ENCODE measurements around the gene MMS19.
"Not testable (repeated sequence)": the region's sequence is repeated elsewhere in the genome, so short reads cannot be mapped to it uniquely, and the experiment has no call there.

MMS19 gene

DNA sequence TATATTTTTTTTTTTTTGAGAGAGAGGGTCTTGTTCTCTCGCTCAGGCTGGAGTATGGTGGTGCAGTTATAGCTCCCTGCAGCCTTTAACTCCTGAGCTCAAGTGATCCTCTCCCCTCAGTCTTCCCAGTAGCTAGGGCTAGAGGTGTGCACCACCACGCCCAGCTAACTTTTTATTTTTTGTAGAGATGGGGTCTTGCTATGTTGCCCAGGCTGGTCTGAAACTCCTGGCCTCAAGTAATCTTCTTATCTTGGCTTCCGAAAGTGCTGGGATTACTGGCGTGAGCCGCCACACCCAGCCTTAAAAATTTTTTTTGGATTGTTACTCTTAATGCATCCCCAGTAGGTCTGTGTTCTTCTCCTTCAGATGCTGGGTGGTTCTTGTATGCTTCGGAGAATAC lies 4.7 kb upstream of the MMS19 start:
- no peak for DNase-seq

DNA sequence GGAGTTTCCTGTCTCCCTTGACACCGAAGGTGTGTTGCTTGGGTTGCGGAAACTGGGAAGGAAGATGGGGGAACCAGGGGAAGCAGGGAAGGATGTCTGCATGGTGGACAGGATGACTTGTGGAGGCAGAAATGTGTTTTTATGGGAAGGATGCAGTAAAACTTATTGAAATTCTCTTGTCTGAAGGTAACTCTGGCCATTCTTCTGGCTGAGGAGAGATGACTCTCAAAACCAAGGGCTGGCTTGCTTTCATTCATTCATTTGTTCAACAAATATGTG lies 2.0 kb upstream of the MMS19 start:
- DNase-seq, result no peak

DNA sequence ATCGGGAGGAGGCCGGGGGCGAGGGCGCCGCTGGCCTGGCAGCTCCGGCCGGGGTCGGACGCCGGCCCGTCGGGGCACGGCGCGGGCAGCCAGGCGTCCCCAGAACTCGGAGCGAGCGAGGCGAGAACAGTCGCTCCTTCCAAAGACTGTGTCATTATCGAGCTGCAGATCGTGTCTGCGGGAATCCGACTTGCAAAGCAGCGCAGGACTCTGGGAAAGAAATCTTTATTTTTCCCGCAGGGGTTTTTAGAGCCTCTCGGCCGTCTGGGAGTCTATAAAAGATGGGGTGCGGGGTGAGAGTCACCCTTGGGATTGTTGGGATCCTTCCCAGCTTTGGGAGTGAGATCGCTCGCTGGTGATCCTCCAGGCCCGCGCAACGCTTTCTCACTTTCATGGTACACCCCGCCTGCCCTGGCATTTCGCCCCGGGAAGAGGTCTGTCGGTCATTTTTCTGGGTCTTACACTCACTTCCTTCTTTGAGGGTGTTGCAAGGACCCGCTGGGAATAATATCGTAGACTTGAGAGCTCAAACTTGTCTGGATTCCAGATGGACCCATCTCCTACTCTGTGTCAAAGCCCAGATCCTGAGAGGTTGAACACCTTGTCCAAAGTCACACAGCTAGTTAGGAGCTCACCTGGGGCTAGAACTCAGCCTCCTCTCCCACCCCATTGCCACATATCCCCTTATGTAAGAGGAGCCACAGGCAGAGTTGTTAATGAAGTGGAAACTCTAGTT lies 1.5 kb upstream of the MMS19 start:
- DNase-seq, result no peak

DNA sequence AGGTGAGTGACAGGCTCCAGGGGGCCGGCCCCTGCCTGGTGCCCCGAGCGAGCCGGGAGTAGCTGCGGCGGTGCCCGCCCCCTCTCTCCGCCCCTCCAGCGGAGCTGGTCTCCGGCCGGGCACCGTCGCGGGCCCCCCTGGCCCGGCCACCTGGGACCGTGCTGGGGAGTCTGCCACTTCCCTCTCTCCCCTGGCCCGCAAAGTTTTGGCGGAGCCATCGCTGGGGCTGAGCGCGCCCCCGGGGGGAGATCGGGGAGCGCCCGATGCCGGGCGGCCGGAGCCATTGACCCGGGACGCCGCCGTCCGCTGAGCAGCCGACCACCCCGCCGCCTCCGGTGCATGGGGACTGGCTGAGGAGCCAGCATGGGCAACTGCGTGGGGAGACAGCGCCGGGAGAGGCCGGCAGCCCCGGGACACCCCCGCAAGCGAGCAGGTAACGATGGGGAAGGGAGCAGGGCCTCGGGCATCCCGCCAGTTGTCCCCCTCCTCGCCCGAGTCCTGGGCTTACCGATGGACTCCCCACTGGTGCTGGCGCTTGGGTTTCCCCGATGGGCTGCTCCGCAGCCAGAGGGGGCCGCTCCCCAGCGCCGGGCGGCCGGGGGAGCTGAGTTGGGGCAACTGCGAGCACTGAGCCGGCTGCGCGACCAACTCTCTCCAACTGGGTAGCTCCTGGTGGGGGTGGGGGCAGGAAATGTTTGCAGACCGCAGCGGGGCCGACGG lies 779 bp upstream of the MMS19 start, which contains the start of gene UBTD1:
Gene UBTD1, plus strand, starts transcription at position 84 of the 720 bp plus-strand sequence. Its CDS starts 280 bp downstream, at position 364.
- DNase-seq, result peak; percentile 79

DNA sequence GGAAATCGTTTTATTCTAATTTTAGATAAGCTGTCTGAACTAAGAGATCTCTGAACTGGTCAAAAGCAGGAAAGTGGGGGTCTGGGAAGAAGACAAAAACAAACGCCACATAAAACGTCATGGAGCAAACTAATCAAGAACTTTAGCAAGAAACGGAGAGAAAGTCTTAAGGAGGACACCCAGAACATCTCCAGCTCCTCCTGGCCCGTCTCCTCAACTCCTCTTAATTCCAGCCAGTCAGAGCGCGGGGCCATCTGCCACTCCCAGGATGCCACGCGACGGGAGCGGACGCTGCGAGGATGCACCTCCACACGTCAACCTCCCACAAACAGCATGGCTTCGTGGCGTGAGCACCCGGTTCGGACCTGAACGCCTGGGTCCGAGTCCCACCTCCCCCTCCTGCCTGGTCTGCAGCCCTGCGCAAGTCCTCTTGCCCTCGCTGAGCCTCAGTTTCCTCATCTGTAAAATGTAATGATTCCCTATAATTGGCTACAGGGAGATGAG lies 598 bp downstream of the MMS19 start:
- peak; percentile 86 for DNase-seq

DNA sequence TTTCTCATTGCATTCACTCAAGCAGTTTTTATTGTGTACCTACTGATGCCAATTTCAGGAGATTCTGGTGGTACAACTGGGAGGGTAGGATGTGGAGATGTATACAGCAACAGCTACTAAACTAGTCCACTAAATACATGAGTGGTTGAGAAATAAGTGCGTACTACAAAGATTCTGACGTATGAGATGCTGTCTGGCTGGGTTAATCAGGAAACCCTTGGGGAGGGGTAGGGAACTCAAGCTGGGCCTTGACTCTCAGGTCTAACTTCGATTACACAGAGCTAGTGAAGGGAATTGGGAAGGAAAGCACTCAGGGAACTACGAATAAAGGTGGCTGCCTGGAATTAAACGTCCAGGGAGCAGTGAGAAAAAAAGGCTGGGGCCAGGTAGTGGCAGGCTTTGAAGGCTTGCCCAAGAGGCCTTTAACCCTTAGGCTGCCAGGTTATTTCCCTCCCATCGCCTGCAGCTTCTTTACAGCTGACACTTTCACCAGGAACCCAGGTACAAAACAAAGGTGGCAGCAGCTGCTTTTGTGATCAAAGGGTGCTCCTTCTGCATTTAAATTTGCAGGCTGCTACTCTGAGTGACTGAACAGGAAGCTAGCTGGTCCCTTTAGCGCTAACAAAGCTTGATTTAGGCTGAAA lies 3.2 kb downstream of the MMS19 start:
- DNase-seq, result no peak

DNA sequence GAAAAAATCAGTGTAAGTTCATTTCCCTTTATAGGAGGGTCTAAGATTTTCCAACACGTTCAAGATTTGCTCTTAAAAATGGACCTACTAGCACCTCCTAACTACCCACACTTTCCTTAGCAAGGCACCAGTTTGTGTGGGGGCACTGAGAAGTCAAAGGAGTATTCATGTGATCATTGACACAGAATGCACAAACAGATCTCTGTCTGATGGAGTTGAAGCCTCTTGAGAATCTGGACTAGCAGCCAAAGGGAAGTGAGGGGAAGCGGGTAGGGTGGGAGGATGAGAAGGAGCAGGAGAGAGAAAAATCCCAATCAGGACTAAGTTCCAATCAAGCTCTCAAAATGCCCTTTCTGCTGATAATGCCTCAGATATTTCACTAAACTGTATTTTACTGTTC lies 4.1 kb downstream of the MMS19 start:
- no peak for DNase-seq

DNA sequence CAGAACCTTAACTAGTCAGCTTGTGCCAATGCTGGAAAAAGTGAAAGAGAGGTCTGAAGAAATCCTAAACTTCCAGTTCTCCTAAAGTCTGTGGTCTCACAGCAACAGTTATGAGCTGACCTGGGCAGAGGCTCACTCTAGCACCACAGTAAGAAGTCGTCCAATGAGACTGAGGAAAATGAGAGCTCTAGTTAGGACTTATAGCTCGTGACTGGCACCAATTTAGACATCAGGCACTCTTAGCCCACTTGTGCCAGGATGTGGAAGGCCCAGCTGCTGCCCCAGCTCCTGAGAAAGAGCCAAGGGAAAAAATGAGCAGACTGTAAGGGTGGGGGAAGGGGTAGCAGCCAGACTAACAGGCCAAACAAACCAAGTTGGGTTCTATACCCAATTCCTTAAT lies 7.6 kb downstream of the MMS19 start:
- no peak for DNase-seq

DNA sequence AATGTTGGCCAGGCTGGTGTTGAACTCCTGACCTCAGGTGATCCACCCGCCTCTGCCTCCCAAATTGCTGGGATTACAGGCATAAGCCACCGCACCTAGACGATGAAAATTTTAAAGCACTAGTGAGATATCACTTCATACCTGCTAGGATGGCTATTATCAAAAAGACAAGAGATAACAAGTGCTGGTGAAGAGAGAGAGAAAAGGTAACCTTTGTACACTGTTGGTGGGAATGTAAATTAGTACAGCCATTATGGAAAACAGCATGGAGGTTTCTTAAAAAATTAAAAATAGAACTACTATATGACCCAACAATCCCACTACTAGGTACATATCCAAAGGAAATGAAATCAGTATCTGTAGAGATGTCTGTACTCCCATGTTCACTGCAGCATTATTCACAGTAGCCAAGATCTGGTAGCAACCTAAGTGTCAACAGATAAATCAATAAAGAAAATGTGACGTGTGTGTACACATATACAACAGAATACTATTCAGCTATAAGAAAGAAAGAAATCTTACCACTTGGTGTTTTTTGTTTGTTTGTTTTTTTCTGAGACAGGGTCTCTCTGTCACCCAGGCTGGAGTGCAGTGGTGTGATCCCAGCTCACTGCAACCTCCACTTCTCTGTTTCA lies 12.5 kb downstream of the MMS19 start:
- DNase-seq, result no peak

DNA sequence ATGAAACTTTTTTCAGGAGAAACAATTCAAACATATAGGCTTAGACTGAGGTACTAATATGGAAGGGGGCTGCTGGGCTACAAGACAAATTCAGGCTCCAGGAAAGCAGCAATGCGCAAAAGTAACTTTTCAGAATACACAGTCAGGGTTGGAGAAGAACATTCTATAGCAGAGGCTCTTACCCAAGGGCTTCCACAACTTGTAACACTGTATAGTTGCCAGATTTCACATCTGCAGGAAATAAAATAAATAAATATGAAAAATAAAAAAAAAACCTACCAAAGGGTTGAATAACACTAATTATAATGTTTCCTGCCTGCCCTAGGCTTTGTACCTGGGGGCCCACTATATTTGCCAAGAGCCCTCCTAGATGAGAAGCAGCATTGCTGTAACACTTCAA lies 14.3 kb downstream of the MMS19 start:
- DNase-seq, result no peak

DNA sequence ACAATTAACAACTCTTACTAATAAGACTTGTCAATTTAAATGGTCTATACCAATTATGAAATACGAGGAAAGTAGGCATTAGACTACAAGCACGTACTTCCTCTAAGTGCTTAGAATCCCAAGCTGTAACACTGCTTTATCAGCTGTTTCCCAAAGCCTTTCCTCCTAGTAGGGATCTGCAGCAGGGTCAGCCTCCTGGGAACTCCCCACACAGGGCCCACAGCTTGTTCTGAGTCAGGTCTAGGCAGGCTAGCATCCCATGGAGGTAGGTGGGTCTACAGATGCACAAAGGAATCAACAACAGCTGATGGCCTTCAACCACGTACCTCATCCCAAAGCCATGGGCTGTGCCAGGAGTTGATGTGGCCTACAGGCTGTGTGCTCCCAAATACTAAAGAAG lies 14.7 kb downstream of the MMS19 start:
- no peak for DNase-seq

DNA sequence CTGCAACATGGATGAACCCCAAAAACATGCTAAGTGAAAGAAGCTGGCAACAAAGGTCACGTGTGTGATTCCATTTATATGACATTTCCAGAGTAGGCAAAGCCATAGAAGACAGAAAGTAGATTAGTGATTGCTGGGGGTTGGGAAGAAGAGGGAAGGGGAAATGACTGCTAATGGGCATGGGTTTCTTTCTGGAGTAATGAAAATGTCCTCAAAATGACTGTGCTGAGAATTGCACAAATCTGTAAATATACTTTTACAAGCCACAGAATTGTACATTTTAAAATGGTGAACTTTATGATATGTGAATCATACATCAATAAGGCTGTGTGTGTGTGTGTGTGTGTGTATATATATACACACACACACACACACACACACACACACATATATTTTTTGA lies 15.8 kb downstream of the MMS19 start:
- DNase-seq, result no peak

DNA sequence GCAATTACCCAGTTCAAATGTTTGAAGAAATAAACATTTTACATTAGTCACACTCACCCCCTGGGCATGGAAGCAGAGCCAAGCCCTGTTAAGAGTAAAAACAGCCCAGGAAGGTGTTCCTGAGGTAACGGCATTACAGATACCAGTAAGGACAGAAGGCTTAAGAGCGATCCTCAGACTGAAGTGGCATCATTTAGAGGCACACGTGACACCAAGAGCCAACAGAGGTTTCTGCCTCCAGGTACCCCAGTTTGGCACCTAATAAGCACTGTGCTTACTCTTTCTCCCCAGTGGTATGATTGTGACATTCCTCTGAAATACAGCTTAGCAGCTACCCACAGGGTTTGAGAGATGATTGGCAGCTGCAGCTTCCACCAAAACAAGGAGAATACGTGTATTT lies 17.2 kb downstream of the MMS19 start:
- DNase-seq, result no peak

DNA sequence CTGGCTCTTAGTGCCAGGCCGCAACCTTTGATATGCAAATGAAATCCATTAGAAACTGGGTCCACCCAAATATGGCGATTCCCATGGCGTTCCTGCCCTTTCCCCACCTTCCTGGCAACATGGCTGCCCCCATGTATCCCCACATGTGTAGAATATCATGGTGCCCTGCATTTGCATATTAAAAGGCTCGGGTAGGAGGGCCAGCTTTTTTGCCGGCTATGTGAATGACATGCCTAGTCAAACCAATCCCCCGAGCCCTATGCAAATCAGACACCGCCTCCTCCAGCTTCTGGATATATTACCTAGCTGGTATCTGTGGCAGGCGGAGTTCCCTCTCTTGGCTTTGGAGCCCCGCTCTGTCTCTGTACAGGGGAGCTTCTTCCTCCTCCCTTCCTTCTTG lies 18.3 kb downstream of the MMS19 start:
- peak; percentile 40 for DNase-seq

DNA sequence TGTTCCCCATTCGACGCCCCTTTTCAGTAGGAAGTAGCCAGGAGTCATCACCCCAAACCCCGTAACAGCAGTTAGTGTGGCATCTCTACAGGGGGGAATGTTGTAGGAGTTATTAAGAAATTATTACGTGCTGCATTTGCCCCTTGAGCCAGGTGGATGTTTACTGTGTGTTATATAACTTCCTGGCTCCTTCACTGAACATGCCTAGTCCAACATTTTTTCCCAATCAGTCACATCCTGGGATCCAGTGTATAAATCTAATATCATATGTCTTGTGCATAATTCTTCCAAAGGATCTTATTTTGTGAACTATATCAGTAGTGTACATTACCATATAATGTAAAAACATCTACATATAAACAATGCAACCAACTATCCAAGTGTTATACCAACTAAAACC lies 18.8 kb downstream of the MMS19 start:
- peak; percentile 5 for DNase-seq

DNA sequence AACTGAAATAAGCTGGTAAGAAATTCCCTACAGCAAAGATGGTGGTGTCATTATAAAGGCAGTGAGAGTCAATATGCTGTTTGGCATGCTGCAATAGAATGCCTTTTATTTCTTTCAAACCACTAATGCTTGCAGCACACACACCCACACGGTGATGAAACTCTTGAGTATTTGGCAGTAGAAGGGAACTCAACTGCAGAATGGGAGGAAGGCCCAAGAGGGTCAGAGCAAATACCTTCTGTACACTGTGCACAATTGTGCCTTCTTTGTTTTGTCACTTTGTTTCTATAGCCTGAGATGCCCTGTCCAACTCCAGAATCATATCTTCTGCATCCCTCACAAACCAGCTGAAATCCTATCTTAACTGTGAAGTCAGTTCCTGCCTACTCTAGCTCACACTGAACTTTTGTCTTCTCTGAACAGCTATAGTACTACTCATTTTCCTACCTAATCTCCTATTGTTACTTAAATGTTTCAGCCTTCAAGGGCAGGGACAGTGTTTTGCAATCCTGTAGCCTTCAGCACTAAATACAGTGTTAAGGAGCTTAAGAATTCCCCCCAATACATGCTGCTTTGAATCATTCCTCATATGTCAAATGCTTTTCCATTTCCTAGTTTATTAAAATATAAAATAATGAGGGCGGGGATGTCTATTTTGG lies 22.2 kb downstream of the MMS19 start:
- DNase-seq, result peak; percentile 9

DNA sequence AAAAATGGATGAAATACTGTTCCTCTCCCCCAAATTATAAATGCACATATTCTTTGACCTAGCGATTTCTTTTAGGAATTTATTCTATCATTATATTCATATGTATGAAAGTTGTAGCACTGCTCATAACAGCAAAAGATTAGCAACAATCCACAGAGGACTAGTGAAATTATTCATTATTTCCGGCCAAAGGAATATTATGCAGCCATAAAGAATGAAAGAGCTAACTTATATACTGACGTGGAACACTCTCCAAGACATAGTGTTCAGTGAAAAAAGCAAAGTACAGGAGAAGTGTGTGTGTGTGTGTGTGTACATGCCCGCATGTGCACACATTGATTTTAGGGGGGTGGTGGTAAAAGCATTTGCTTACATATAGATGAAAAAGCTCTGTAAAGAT lies 23.3 kb downstream of the MMS19 start:
- DNase-seq, result no peak

DNA sequence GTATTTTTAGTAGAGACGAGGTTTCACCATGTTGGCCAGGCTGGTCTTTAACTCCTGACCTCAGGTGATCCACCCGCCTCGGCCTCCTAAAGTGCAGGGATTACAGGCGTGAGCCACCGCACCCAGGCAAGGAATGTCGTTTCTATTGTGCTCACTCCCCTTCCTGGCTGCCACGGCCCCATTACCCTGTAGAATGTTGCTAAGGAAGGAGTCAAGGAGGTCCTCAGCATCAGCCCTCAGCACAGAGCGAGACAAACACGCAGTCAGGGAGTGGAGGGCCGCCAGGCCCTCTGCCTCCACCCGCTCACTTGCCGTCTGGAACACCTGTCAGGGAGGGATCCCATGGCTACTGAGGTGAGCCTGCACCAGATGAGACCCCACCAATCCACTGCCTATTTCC lies 29.4 kb downstream of the MMS19 start:
- not testable (repeated sequence) for DNase-seq

DNA sequence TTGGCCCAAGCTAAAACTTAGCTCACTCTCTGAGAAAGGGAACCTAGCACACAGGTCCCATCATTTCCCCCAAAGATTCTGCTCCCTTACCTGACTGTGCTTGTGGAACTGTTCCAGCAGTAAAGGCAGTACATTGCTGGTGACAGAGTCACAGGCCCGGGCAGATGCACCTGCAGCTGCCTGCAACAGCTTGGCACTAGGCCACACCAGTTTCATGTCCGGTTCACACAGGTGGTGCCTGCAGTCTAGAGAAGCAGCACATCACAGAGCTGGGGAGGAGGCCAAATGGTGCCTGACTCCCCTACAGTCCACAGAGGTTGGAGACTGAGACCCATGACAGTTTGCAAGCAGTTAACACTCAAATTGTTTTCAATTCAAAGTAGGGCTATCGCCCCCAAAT lies 30.1 kb downstream of the MMS19 start:
- DNase-seq, result no peak

DNA sequence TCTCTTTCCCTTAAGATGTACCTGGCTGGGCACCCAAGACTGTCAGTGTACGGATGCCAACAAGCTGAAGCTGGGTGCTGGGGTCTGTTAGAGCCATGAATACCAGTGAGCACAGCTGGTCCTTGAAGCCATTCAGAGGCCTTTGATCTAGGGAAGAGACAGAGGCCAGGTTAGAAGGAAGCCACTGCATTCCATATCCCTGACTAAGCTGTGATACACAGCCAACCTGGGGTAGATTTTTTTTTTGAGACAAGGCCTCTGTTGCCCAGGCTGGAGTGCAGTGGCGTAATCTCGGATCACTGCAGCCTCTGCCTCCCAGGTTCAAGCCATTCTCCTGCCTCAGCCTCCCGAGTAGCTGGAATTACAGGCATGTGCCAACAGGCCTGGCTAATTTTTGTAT lies 31.5 kb downstream of the MMS19 start:
- no peak for DNase-seq

DNA sequence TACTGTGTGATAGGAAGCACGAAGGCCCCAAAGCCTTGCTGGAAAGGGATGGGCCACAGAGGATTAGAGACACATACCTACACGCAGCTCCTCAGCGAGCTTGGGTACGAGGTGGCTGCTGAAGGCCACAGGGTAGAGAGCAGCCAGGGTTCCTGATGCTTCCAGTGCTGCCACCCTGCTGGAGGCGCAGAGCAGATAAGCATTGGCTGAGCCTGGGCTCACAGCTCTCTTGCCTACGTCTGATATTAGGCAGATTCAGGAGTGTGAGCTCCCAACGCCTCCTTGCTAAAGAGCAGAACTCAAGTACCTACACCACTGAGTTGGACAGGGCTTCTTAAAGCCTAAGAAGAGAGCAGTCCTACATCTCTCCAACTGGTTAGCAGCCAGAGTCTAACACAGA lies 32.2 kb downstream of the MMS19 start:
- DNase-seq, result no peak

DNA sequence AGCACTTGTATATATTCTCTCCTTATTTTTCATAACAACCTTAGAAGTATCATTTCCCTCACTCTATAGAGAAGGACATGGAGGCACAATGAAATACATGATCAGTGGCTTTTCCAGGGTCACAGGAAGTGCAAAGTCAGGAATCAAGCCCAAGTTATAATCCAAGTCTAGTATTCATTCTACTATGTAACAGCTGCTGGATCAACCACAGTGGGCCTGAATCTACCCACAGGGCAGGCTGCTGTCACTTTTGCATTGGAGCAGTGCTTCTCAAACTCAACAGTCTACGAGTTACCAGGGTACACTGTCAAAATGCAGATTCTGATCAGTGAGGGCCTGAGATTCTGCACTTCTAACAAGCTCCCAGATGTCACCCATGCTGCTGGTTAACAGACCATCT lies 34.0 kb downstream of the MMS19 start:
- no peak for DNase-seq

Measured in activated CD8-positive, alpha-beta memory T cell treated with anti-CD3 and anti-CD28 coated beads for 24 hours (primary cell).